Gastroesophageal sphincter (tissue), 3 donors: ENCODE measurements around the gene KRT6C.

Source experiments
- POLR2A ChIP-seq, 2 donors: fragments of 450-650 bp; IDR thresholded peaks; one replicate each; pipeline ENCODE4 v1.6.1; 2017; ENCODE audit warnings: antibody characterized with exemption in 2 of 2, mild to moderate bottlenecking in 2 of 2, moderate library complexity in 1 of 2
- TF ChIP-seq, protein P1 (sequence below), 4 experiments: fragments of 200-600 bp in 2 of 4; fragments of 450-650 bp in 2 of 4; sonication (generic) in 1 of 4; IDR thresholded peaks; one replicate each; pipeline ENCODE4 v1.5.1; 2017 to 2019; ENCODE audit warnings: antibody characterized with exemption in 4 of 4, mild to moderate bottlenecking in 2 of 4, moderate library complexity in 2 of 4

DNA sequence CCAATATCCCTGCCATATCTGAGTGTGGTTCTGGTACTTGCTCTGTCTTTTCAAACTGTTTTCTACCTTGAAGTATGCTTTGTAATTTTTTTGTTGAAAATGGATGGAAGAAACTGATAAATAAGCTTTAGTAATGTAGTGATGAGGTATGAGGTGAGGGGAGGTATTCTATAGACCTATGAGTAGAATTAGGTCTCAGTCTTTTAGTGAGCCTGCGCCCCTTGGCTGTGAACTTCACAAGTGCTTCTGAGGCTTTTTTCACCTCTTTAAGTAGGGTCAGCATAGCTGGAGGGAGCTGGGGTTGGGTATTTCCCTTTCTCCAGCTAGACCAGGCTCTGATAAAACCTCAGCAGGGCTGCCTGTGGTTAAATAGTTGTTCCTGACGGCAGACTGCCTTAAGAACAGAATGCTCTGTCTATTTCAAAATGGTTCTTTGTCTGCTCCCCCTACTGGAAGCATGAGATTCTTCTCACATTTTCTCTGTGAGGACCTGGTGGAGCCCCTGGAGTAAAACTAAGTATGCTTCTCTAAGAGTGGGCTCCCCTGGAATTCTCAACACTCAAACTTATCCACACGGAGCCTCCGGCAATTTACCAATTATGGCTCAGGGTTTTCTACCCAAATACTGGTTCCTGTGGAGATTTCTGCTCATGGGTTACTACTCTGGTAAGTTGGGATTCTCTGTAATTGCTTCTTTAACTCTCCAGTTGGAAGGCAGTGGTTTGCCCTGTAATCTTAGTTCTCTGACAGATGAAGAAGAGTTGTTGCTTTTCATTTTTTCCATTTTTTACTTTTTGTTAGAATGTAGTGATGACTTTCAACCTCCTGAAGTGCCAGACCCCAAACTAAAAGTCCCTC, 33.5 kb upstream of the KRT6C start:
- TF ChIP-seq POLR2A (IDR thresholded peaks at IDR 0.05): no peak
- TF ChIP-seq, protein P1, sequence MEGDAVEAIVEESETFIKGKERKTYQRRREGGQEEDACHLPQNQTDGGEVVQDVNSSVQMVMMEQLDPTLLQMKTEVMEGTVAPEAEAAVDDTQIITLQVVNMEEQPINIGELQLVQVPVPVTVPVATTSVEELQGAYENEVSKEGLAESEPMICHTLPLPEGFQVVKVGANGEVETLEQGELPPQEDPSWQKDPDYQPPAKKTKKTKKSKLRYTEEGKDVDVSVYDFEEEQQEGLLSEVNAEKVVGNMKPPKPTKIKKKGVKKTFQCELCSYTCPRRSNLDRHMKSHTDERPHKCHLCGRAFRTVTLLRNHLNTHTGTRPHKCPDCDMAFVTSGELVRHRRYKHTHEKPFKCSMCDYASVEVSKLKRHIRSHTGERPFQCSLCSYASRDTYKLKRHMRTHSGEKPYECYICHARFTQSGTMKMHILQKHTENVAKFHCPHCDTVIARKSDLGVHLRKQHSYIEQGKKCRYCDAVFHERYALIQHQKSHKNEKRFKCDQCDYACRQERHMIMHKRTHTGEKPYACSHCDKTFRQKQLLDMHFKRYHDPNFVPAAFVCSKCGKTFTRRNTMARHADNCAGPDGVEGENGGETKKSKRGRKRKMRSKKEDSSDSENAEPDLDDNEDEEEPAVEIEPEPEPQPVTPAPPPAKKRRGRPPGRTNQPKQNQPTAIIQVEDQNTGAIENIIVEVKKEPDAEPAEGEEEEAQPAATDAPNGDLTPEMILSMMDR (IDR thresholded peaks at IDR 0.05): peak; percentile 18 to 61 (median 53)
